Measurements from ENCODE around the gene FAM25A.
"Not testable (repeated sequence)": the region's sequence is repeated elsewhere in the genome, so short reads cannot be mapped to it uniquely, and the experiment has no call there.

- not testable (repeated sequence) for TF ChIP-seq ZNF274 (IDR thresholded peaks at IDR 0.05; ENCODE audit: low read depth, low read length); YY1 (IDR thresholded peaks at IDR 0.05; ENCODE audit: insufficient read depth, insufficient read length); SUZ12 (IDR thresholded peaks at IDR 0.05; ENCODE audit: extremely low read depth, insufficient read depth, insufficient read length)
These were observed 5.3 kb downstream of the FAM25A start for GRCh38 chr10:87025285-87025958.

All from NT2/D1 (cell line).